Activated CD8-positive, alpha-beta memory T cell treated with anti-CD3 and anti-CD28 coated beads, Interleukin-2, amount 50 U/mL, for 24 hours (primary cell): ENCODE results near the gene CBL.

Source experiments
- DNase-seq: peaks from one replicate; pipeline ENCODE4 v3.0.0-alpha.2; 2020; ENCODE audit errors: extremely low read depth

Gene CBL

GRCh38 chr11:119309953-119310681 lies 104.0 kb downstream of the CBL start:
- DNase-seq = no peak

- DNase-seq = no peak
These were observed 104.5 kb downstream of the CBL start for GRCh38 chr11:119310682-119311052.

GRCh38 chr11:119314726-119315125 lies 108.6 kb downstream of the CBL start:
- DNase-seq = no peak

GRCh38 chr11:119315131-119316015 lies 109.2 kb downstream of the CBL start:
- DNase-seq = no peak

- no peak for DNase-seq
These were observed 110.0 kb downstream of the CBL start for GRCh38 chr11:119316016-119316728.

- no peak for DNase-seq
These were observed 110.8 kb downstream of the CBL start, which contains the start of gene MCAM for GRCh38 chr11:119316729-119317591. Gene MCAM (minus strand): TSS chr11:119317130. CDS start chr11:119317101, 29 bp downstream.

DNA sequence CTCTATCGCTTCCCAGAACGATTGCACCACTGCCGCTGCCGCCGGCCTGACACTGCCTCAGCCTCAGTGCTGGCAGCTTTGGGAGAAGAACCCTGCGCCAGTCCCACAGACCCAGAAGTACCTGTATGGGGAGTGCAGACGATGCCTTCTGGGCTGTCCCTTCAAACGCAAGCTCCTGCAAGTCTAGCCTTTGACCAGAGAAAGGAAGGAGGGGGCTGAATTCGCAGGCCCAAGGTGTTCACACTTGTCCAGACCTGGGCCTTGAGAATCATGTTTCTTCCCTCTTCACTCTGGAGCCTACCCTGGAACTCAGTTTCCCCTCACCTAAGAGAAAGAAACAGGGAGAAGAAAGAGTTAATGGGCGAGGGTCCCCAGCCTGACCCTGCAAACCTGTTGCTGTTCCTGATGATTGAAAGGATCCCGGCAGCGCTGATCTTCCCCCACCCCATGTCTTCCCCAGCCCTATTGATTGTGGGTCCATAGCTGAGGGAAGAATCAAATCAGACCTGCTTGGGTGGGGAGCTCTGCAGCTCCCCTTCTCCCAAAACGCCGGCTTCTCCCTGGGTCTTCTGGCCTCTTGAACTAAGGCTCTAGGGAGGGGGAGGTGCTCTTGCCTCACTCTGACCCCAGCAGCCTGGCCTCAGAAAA lies 111.6 kb downstream of the CBL start:
- no peak for DNase-seq

GRCh38 chr11:119318240-119319135 lies 112.3 kb downstream of the CBL start:
- DNase-seq = no peak

DNA sequence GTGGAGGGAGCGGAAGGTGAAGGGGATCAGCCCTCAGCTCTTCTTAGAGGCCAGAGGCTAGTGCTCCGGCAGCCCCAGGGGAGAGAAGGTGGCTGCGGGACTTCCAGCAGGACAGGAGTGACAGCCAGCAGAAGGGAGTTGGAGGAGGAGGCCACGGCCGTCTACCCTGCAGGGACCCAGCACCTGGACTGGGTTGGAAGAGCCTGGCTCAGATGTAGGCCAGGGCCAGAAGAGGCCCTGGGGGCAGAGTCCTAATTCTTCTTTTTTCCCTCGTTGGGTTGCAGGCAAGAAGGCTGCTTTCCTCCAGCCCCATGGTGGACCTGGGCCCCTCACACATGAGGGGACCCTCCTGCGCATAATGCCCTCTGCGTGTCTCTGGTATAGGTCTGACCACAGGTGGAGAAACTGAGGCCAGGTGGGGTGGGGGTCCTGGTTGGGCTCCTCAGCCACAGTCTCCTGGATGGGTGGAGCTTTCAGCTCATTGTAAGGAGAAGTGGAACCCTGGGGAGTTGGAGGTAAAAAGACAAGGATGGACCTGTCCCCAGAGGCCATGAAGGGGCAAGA lies 113.1 kb downstream of the CBL start:
- DNase-seq = no peak

DNA sequence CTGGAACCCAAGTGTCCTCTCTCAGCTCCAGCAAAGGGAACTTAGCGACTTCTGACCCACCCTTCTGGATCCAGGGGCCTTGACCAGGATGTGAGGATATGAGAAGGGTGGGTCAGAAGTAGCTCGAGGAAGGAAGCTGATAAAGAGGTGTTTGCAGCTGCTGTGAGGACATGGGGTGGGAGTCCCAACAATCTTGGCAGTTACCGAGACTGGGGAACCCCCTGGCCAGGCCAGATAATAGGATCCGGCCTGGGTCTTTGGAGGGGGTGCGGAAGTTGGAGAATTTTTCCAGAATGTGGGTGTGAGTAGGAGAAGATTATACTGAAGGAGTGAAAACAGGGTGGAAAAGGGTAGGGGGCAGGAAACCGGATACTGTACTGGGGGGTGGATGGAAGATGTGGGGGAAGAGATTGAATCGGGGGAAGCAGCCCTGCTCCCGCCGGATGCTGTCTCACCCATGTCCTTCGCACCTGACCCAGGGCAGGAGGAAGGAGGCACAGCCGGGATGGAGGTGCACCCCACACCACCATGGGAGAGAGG lies 113.6 kb downstream of the CBL start:
- no peak for DNase-seq

GRCh38 chr11:119320240-119320775 lies 114.2 kb downstream of the CBL start:
- no peak for DNase-seq

GRCh38 chr11:119320776-119321524 lies 114.8 kb downstream of the CBL start:
- DNase-seq = no peak

GRCh38 chr11:119322360-119322739 lies 116.2 kb downstream of the CBL start:
- DNase-seq = no peak

- DNase-seq = no peak
These were observed 116.9 kb downstream of the CBL start for GRCh38 chr11:119322921-119323531.

DNA sequence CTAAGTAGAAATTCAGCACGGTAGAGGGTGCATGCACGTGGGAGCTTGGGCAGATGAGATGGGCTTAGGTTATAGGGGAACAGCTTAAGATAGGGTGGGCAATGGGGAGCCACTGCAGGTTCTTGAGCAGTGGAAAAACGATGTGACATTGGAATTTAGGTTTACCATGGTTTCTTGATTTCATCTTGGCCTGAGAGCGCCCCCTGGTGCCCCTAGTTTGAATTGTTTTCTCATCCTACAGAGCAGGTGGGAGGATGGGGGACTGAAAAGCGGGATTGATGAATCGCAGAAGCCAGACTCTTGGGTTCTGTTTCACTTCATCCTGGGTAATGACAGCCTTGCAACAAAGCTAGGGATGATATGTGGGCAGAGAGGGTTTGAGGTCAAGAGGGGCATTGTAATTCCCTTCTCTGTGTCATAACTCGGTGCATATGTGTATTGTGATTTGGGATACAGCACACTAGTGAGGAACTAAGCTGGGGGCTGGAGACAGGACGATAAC lies 117.4 kb downstream of the CBL start:
- DNase-seq = peak; percentile 47

GRCh38 chr11:119324189-119324588 lies 118.0 kb downstream of the CBL start:
- DNase-seq = no peak

DNA sequence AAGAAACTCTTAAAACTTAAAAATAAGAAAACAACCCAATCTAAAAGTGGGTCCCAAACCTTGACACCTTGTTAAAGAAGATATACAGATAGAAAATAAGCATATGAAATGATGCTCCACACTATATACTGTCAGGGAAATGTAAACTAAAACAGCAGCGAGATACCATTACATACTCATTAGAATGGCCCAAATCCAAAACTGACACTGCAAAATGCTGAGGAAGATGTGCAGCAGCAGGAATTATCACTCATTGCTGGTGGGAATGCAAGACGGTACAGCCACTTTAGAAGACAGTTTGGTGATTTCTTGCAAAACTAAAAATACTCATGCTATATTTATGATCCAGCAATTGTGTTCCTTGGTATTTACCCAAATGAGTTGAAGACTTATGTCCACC lies 123.2 kb downstream of the CBL start:
- no peak for DNase-seq

- DNase-seq = no peak
These were observed 124.1 kb downstream of the CBL start for GRCh38 chr11:119330237-119330636.
